ENCODE data around the gene GTPBP1.

DNA sequence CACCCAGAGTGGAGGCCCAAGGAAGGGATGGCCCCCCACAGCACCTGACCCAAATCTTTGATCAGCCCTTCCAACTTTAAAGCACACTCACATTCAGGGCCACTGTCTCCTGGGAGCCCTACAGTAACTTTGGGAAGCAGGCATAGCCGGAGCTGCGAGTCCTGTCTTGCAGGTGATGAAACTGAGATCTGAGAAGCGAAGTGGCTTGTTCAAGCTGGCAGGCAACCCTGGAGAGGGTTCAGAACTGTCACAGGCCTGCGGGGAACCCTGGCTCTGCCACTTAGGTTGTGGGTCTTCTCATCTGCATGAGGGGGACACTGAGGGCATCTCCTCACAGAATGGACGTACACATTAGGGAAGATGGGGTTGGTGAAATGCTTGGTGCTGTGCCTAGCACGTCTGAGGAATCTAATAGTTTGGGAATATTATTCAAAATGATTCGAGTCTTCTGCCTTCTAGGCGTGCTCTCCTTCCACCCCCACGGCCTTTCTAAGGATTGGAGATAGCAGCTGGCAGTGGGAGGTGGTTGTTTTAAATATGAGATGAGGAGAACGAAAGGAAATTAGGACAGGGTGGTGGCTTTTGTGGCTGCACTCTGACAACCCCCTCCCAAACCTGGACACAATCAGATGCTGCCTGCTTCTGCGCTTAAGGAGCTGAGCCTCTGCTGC, 68.9 kb downstream of the GTPBP1 start:
- TF ChIP-seq, protein P1, sequence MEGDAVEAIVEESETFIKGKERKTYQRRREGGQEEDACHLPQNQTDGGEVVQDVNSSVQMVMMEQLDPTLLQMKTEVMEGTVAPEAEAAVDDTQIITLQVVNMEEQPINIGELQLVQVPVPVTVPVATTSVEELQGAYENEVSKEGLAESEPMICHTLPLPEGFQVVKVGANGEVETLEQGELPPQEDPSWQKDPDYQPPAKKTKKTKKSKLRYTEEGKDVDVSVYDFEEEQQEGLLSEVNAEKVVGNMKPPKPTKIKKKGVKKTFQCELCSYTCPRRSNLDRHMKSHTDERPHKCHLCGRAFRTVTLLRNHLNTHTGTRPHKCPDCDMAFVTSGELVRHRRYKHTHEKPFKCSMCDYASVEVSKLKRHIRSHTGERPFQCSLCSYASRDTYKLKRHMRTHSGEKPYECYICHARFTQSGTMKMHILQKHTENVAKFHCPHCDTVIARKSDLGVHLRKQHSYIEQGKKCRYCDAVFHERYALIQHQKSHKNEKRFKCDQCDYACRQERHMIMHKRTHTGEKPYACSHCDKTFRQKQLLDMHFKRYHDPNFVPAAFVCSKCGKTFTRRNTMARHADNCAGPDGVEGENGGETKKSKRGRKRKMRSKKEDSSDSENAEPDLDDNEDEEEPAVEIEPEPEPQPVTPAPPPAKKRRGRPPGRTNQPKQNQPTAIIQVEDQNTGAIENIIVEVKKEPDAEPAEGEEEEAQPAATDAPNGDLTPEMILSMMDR (IDR thresholded peaks at IDR 0.05), result no peak
- no peak for TF ChIP-seq POLR2A (IDR thresholded peaks at IDR 0.05)

All from heart left ventricle (tissue), 13 donors.